GM11168 (cell line): ENCODE data around the gene CPD.

Experiments used
- in situ Hi-C: fragments of 300-500 bp; cut with MboI; formaldehyde crosslinking; loops from one replicate; pipeline ENCODE4 v1.12.0; 2022; ENCODE audit warnings: low sequenced_read_pairs; ENCODE audit not compliant: unreplicated experiment

The CPD gene

GRCh38 chr17:30351735-30352134 is 27.0 kb upstream of the CPD start:
- in situ Hi-C loops, result no loop called here

DNA sequence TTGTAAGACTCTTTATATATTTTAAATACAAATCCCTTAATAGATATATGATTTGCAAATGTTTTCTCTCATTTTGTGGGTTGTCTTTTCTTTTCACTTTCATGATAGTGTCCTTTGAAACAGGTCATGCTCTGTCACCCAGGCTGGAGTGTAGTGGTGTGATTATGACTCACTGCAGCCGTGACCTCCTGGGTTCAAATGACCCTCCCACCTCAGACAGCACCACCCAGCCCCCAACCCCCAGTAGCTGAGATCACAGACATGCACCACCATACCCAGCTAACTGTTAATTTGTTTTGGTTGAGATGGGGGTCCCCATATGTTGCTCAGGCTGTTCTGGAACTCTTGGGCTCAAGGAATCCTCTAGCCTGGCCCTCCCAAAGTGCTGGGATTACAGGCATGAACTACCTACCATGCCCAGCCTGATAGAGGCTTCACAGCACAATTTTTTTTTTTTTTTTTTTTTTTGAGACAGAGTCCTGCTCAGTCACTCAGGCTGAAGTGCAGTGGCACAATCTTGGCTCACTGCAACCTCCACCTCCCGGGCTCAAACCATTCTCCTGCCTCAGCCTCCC is 26.4 kb upstream of the CPD start:
- in situ Hi-C loops, result no loop called here

GRCh38 chr17:30354701-30355100 is 24.0 kb upstream of the CPD start:
- in situ Hi-C loops, result no loop called here

DNA sequence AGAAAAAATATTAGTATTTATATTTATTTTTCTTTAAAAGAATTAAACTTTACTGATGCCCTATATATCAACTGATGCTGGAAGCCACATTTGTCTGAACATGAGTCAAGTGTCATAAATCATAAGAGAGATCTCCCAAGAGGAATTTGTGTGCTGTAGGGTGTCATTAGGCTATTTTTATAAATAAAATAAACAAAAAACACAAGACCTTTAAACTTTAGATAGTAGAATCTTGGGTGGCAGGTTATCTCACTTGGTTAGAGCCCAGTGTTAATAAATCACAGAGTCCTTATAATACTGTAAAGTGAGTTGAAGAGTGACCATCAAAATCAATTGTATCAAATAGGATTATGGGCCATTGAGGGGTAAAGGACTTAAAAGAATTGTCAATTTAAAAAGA is 21.3 kb upstream of the CPD start:
- in situ Hi-C loops, result no loop called here

DNA sequence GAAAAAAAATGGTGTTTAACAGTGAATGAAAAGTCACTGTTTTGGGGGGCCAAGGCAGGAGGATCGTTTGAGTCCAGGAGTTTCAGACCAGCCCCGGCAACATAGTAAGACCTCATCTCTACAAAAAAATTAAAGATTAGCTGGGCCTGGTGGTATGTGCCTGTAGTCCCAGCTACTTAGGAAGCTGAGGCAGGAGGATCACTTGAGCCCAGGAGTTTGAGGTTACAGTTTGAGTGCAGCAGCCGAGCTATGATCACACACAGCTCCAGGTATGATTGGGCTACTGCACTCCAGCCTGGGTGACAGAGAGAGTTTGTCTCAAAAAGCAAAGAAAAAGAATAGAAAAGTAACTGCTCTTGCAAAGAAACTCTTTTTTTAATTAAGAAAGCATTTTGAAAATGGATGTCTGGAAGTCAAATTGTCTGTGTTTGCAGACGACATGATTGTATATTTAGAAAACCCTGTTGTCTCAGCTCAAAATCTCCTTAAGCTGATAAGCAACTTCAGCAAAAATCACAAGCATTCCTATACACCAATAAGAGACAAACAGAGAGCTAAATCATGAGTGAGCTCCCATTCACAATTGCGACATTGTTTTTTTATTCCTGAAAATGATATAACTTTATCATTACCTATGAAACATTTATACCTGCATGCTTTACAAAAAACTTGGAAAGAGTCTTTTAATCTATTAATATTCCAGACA is 20.5 kb upstream of the CPD start:
- in situ Hi-C loops, result no loop called here

GRCh38 chr17:30360086-30360808 is 18.5 kb upstream of the CPD start:
- in situ Hi-C loops, result no loop called here

DNA sequence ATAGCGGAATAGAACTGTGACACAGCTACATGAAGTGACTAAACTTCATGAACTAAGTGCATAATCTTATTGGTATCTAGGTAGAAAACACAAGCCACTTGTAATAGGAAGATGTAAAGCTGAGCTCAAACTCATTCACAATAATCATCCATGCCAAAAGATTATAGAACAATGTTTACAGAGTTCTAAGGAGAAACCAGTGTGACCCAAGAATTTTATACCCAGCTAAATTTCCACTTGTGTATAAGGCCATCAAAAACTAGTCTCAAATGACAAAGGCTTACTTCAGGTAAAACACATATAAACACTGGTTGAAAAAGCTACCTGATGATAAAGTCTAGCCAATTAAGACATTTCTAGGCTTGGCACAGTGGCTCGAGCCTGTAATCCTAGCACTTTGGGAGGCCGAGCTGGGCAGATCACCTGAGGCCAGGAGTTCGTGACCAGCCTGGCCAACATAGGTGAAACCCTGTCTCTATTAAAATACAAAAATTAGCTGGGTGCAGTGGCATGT is 16.9 kb upstream of the CPD start:
- in situ Hi-C loops, result no loop called here

DNA sequence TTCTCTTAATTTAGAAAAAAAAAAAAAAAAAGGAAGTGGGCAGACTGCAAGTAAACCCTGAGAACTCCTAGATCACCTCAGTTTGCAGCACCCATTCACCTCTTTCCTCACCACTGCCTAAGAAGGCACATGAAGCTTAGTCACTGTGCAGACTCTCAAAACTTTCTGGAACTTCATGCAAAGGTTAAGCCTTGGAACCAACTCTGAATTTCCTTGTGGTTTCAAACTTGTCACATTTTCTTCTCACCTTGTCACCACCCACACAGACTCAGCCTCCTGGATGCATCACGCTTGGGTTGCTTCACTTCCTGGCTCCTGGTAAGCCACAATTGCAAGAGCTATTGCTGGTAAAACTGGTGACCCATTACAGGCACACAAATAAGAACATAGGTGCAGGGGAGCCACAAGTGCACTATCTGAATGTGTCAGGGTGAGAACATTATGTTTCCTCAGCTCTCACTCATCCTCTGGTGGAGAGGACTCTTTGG is 15.0 kb upstream of the CPD start:
- in situ Hi-C loops, result no loop called here

- in situ Hi-C loops, result no loop called here
These were observed 12.2 kb upstream of the CPD start for GRCh38 chr17:30366536-30366935.

DNA sequence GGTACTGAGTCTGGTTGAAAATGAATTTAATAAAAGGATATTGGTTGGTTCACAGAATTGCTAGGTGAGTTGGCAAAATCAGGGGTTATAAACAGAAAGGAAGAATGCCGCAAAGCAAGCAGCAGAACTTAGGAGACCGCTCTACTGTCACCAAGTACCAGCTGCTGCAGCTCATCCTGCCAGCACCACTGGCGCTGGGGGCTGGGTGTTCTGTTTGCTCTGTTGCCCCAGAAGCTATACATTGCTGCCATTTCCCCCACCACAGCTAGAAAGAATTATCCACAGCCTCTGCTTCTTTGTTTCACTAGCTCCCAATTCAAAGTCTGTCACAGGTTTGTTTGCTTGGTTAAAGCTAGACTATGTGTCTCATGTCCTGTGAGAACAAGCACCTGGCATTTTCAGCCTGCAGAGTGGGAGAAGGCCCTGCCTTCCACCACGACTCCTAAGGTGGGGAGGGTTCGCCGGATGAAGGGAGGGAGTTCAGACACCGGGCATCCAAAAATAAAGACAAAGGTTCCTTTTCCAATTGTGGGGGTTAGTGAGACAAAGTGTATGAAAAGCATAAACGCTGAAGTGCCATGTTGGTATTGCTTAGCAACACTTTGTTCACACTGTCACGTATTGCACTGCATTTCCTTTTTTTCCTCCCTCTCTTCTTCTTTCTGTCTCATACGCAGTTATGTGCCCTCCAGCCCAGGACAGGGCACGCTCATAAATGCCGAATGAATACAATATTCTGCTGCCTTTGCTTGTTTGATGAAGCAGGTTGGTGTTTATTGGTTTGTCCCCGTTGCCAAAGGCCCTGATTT is 9.6 kb upstream of the CPD start:
- in situ Hi-C loops, result no loop called here

- in situ Hi-C loops, result no loop called here
These were observed 8.7 kb upstream of the CPD start for GRCh38 chr17:30369995-30370394.

DNA sequence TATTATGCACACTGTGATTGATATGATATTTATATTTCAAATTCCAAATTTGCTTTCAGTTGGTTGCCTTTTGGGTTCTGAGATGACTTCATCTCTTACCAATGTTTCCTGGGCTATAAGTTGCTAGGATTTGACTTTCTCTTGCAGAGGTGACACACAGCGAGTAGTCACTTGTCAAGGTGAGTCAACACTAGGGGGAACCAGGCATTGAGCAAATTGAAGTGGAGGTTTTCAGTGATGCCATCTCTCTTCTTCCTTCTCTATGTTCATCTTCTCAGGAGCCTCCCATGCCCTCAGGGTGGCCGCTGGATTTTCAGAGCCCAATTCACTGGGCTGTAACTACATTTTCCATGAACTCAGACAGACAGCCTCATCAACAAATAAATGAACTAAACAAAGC is 6.0 kb upstream of the CPD start:
- in situ Hi-C loops, result no loop called here

DNA sequence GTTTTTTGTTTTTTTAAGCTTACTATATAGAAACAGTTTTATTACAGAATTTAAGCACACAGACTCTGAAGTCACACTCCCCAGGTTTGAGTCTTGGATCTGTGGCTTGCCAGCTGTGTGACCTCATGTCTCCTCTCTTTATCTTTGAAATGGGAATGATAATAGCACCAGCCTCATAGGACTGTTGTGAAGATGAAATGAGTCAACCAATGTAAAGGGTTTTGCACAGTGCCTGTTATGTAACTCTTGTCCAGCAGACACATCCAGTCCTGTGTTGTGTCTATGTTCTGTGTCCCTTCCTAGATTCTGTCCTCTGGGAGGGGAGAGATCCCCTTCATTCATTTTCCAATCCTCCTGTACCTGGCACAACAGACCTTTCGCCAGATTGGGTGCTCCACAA is 3.1 kb upstream of the CPD start:
- in situ Hi-C loops, result no loop called here

- in situ Hi-C loops, result no loop called here
These were observed 1.9 kb upstream of the CPD start for GRCh38 chr17:30376621-30377452.

DNA sequence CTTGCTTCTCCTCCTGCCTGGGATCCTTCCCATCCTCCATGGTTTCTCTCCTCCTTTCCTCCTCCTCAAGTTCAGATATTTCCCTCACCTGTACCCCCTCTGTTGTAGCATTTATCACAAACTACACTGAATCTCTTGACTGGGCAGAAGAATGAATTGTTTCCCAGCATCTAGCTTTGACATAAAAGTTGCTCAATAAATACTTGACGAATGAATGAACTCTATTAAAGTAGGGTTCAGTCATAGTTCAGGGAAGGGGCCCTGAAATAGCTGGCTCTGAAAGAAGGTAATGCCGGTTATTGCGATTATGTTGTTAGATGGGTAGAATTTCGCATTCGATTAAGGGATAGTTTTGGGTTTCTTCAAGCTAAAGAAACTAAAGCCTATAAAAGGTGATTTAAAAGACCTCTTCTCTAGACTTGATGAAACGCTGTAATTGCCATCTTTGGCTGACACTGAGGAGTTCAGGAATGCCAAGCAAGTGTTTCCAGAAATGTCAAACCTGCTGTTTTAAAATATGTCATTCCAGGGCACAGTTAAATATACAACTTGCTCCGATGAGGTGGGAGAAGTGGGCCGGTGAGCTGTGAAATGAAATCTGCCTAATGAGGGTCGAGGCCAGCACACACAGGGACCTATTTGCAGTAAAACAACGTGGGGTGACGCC is 1.0 kb upstream of the CPD start:
- in situ Hi-C loops, result no loop called here

- in situ Hi-C loops, result no loop called here
These were observed 394 bp upstream of the CPD start for GRCh38 chr17:30378241-30378824.

GRCh38 chr17:30379303-30379902 is 676 bp downstream of the CPD start:
- in situ Hi-C loops, result no loop called here

DNA sequence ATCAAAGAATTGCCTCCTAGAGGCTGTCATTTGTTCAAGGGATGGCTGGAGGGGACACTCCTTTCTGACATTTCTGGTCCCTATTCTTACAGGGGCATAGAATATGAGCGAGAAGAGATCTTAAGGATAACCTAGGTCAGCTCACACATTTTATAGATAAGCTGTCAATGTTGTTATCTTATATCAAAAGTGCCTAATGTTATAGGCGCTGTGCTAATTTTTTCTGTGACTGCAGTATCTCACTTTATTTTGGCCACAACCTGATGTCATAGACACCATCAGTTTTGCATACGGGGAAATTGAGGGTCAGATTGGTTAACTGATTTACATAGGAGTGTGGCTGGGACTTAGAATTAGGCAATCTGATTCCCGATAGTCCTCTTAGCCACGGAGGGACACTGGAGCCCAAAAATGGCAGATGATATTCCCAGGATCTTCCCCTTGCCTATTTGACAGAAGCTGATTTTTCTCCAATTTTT is 1.2 kb downstream of the CPD start:
- in situ Hi-C loops, result no loop called here
